ENCODE data around the gene NOL3.

Gene NOL3

DNA sequence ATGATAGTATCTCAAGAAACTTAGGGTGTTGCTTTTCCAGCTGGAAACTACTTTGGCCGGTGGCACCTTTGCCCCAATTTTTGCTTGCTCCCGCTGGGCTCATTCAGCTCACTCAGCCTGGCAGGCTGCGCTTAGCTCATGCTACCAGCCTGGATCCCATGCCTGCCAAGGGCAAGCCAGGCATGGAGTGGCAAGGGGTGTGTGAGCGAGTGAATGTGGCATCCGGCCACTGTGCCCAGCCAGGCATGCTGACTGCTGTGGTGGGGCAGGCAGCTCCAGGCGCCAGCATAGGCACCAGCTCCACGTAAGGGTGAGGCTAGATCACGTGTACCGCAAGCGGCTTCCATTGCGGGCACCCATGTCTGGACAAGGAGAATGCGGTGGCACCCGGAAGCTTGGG, 28.9 kb upstream of the NOL3 start:
- no peaks in the 10 kb centered on the region for H3K27me3 Mint-ChIP-seq (ENCODE audit: low read depth)
- H3K9me3 Mint-ChIP-seq, result no peaks in the 10 kb centered on the region
- peaks cover 66% of the 10 kb centered on the region for H3K36me3 Mint-ChIP-seq (ENCODE audit: low read depth)
- no peak overlapping the region for H3K27ac Mint-ChIP-seq
- H3K4me1 Mint-ChIP-seq, result peaks cover 4% of the 10 kb centered on the region
- H3K4me3 Mint-ChIP-seq, result no peak overlapping the region
- TF ChIP-seq, protein P1, sequence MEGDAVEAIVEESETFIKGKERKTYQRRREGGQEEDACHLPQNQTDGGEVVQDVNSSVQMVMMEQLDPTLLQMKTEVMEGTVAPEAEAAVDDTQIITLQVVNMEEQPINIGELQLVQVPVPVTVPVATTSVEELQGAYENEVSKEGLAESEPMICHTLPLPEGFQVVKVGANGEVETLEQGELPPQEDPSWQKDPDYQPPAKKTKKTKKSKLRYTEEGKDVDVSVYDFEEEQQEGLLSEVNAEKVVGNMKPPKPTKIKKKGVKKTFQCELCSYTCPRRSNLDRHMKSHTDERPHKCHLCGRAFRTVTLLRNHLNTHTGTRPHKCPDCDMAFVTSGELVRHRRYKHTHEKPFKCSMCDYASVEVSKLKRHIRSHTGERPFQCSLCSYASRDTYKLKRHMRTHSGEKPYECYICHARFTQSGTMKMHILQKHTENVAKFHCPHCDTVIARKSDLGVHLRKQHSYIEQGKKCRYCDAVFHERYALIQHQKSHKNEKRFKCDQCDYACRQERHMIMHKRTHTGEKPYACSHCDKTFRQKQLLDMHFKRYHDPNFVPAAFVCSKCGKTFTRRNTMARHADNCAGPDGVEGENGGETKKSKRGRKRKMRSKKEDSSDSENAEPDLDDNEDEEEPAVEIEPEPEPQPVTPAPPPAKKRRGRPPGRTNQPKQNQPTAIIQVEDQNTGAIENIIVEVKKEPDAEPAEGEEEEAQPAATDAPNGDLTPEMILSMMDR (IDR thresholded peaks at IDR 0.05; ENCODE audit: unreplicated experiment in 3 of 3), result no peak

GRCh38 chr16:67142342-67142741, 28.0 kb upstream of the NOL3 start:
- H3K9me3 Mint-ChIP-seq, result no peaks in the 10 kb centered on the region
- TF ChIP-seq, protein P1 (IDR thresholded peaks at IDR 0.05; ENCODE audit: unreplicated experiment in 3 of 3), result no peak
- H3K4me3 Mint-ChIP-seq, result no peak overlapping the region
- H3K27ac Mint-ChIP-seq, result no peak overlapping the region
- H3K36me3 Mint-ChIP-seq (ENCODE audit: low read depth), result peaks cover 75% of the 10 kb centered on the region
- peaks cover 4% of the 10 kb centered on the region for H3K4me1 Mint-ChIP-seq
- H3K27me3 Mint-ChIP-seq (ENCODE audit: low read depth), result no peaks in the 10 kb centered on the region

- no peak overlapping the region for H3K27ac Mint-ChIP-seq
- no peak overlapping the region for H3K4me3 Mint-ChIP-seq
- TF ChIP-seq, protein P1 (IDR thresholded peaks at IDR 0.05; ENCODE audit: unreplicated experiment in 3 of 3), result no peak
- peaks cover 81% of the 10 kb centered on the region for H3K36me3 Mint-ChIP-seq (ENCODE audit: low read depth)
- H3K27me3 Mint-ChIP-seq (ENCODE audit: low read depth), result no peaks in the 10 kb centered on the region
- H3K9me3 Mint-ChIP-seq, result no peaks in the 10 kb centered on the region
- peaks cover 11% of the 10 kb centered on the region for H3K4me1 Mint-ChIP-seq
Observed at GRCh38 chr16:67144943-67145342, 25.4 kb upstream of the NOL3 start.

GRCh38 chr16:67145746-67146145, 24.6 kb upstream of the NOL3 start:
- Mint-ChIP-seq H3K4me3 (no peak overlapping the region), H3K4me1 (peaks cover 11% of the 10 kb centered on the region), H3K27ac (no peak overlapping the region), H3K9me3 (no peaks in the 10 kb centered on the region), H3K36me3 (ENCODE audit: low read depth) (peaks cover 73% of the 10 kb centered on the region), H3K27me3 (ENCODE audit: low read depth) (no peaks in the 10 kb centered on the region)
- TF ChIP-seq, protein P1 (IDR thresholded peaks at IDR 0.05; ENCODE audit: unreplicated experiment in 3 of 3), result no peak

DNA sequence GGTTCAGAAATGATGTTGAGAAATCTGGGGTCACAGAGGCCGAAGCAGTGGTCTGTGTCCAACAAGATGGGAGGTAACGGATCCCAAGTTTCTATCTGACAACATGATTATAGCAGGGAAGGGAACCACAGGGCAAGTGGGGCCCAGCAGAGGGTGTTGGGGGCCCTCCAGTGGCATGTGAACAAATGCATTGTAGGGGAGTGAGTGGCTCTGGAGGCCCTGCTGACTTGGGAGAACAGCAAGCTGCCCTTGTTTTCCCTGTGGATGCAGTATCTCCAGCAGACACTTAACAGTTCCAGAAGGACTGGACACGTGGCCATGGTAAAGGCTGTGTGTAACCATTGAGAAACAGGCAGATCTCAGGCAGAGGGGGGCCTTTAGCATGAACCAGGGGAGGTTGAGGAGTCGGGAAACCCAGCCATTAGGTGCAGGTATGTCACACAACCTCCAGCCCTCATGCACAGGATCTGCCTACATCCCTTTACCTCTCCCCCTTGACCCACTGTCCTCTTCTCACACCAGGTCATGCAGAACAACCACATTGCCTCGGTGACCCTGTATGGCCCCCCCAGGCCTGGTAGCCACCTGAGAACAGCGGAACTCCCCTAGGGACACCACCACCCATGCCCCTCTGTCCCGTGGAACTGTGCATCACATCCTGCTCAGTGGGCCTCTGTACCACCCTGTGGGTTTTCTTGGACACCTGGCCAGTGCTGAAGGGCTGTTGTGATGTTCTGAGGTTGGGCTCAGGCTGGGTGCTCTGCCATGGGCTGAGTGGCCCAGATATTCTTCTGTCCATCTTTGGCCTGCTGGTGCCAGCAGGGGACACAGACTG, 23.6 kb upstream of the NOL3 start:
- H3K9me3 Mint-ChIP-seq, result no peaks in the 10 kb centered on the region
- H3K4me1 Mint-ChIP-seq, result peaks cover 19% of the 10 kb centered on the region
- H3K27ac Mint-ChIP-seq, result peak overlapping the region in 1 of 3 experiments; percentile 39
- TF ChIP-seq, protein P1 (IDR thresholded peaks at IDR 0.05; ENCODE audit: unreplicated experiment in 3 of 3), result no peak
- peaks cover 66% of the 10 kb centered on the region for H3K36me3 Mint-ChIP-seq (ENCODE audit: low read depth)
- H3K4me3 Mint-ChIP-seq, result peak overlapping the region in 2 of 3 experiments; percentile 46 to 51
- H3K27me3 Mint-ChIP-seq (ENCODE audit: low read depth), result peaks cover 9% of the 10 kb centered on the region
